EL (cell line): ENCODE results near the gene PDXDC1.
"Not testable (repeated sequence)": the region's sequence is repeated elsewhere in the genome, so short reads cannot be mapped to it uniquely, and the experiment has no call there.

ENCODE experiments used
- DNase-seq: peaks from one replicate; pipeline ENCODE4 v3.0.0-alpha.2; 2016

PDXDC1 gene

GRCh38 chr16:15135483-15136360 is 160.9 kb downstream of the PDXDC1 start:
- DNase-seq, result not testable (repeated sequence)

GRCh38 chr16:15137514-15137913 is 162.7 kb downstream of the PDXDC1 start:
- DNase-seq, result not testable (repeated sequence)

- not testable (repeated sequence) for DNase-seq
Measured at GRCh38 chr16:15140444-15141365, 165.9 kb downstream of the PDXDC1 start.

- no peak for DNase-seq
Measured at GRCh38 chr16:15141586-15141985, 166.8 kb downstream of the PDXDC1 start.

- not testable (repeated sequence) for DNase-seq
Measured at GRCh38 chr16:15142107-15142890, 167.5 kb downstream of the PDXDC1 start.

GRCh38 chr16:15142891-15143600 is 168.2 kb downstream of the PDXDC1 start:
- not testable (repeated sequence) for DNase-seq

GRCh38 chr16:15143601-15144091 is 168.8 kb downstream of the PDXDC1 start:
- DNase-seq, result peak; percentile 15

- DNase-seq, result peak; percentile 76
Measured at GRCh38 chr16:15144092-15144631, 169.3 kb downstream of the PDXDC1 start.

GRCh38 chr16:15144781-15145417 is 170.1 kb downstream of the PDXDC1 start:
- DNase-seq, result not testable (repeated sequence)

- DNase-seq, result not testable (repeated sequence)
Measured at GRCh38 chr16:15145418-15146263, 170.8 kb downstream of the PDXDC1 start.

- DNase-seq, result not testable (repeated sequence)
Measured at GRCh38 chr16:15146264-15146662, 171.4 kb downstream of the PDXDC1 start.

- DNase-seq, result not testable (repeated sequence)
Measured at GRCh38 chr16:15148831-15149230, 174.0 kb downstream of the PDXDC1 start.

GRCh38 chr16:15149260-15149659 is 174.4 kb downstream of the PDXDC1 start:
- DNase-seq, result not testable (repeated sequence)

- DNase-seq, result not testable (repeated sequence)
Measured at GRCh38 chr16:15154005-15154404, 179.2 kb downstream of the PDXDC1 start.

- DNase-seq, result peak; percentile 85
Measured at GRCh38 chr16:15154650-15155562, 180.1 kb downstream of the PDXDC1 start.

GRCh38 chr16:15157644-15158043 is 182.8 kb downstream of the PDXDC1 start:
- not testable (repeated sequence) for DNase-seq

GRCh38 chr16:15159671-15160070 is 184.8 kb downstream of the PDXDC1 start:
- not testable (repeated sequence) for DNase-seq

- not testable (repeated sequence) for DNase-seq
Measured at GRCh38 chr16:15160571-15160970, 185.7 kb downstream of the PDXDC1 start.

GRCh38 chr16:15163055-15163454 is 188.2 kb downstream of the PDXDC1 start:
- DNase-seq, result not testable (repeated sequence)
